Midbrain (tissue), 1 donor: ENCODE measurements around the gene EXOC6B.
A peak's percentile ranks its signal among the peaks of the same experiment; 100 is the strongest.

ENCODE experiments used
- DNase-seq: peaks from one replicate; lab custom pipeline; 2025; lab: John Stamatoyannopoulos, UW

The EXOC6B gene

DNA sequence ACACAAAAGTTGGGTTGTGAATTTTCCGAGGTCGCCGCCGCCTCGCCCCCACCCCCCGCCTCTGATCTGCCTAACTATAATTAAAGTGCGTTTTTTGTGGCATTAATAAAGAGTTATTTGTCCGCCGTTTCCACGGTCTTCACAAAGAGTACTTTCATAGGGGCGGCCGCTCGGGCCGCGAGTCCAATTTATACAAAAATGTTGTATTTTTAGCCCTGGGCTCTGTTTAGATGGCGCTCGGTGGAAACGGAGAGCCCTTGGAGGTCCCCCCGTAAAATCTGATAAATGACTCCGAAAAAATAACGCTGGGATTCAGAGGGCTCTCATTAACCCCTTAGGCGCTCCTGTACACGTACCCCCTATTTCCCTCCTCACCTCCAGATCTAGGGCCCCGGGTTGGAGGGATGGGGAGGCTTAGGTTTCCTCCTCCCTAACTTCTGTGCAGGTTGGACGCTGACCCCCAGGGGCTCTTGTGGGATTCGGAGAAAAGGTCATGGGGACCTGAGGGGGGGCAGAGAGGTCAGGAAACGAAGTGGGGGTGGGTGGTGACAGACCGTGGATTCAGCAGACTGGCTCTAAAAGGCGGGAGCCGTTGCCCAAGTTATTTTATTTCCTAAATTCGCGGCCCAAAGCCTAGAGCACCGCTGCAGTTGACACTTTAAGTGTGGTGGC, 680.0 kb downstream of the EXOC6B start:
- DNase-seq, result peak; percentile 6

DNA sequence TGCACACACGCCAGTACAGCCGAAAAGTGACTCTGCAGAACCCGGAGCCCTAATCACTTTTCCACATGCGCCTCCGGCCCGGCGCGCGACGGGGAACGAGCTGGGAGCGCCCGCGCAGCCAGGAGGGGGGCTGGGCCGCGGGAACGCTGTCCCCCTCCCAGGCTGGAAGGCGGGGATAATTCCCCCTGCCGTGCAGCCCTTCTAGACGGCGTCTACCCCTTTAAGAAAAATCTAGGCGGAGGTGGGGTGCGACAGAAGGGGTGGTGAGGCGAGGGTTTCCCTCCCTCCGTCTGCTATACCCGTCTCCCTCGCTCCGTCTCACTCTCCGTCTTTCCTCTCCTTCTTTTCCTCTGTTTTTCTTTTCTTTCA, 680.6 kb downstream of the EXOC6B start:
- DNase-seq, result no peak

DNA sequence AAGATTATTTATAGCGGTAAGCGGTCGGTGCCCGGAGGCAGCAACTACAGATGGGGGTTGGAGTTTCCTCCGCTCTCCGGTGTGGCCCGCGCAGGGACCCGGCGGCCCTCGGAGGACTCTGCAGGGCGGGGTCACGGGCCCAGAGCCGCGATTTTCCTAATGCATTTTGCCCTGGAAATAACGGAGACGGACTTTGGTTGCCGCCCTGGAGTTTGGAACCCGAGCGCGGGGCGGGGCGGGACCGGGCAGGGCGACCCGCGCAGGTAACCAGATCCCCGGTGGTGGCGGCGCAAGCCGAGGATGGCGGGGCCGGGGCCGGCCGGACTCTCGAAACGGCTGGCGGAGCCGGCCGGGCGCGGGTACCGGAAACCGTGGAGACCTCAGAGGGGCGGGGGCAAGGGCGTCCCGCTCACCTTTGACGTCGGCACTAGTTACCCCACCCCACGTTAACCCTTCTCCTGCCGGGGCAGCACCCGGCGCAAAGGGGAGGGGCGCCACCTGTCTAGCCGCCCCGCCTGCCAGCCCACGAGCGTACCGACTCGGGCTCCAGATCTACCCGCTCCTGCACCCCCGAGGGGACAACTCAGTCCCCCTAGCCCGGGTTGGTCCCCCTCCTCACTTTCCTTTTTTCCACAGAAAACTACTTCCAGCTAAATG, 681.1 kb downstream of the EXOC6B start:
- peak; percentile 4 for DNase-seq

DNA sequence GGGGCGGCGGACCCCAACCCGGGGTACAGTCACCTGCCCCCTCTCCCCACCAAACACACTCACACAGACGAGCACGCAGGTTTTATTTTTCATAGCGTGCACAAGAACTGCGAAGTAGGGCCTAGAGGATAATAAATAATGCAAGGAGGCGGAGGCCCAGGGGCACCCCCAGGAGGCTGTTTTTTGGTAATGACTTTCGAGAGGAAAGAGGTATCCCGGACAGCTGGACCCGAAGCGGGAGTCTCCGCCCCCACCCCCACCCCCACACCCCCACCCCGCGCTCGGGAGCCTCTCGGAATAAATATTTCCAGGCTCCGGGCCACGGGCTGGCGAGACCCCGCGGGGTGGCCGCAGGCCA, 681.6 kb downstream of the EXOC6B start:
- no peak for DNase-seq

DNA sequence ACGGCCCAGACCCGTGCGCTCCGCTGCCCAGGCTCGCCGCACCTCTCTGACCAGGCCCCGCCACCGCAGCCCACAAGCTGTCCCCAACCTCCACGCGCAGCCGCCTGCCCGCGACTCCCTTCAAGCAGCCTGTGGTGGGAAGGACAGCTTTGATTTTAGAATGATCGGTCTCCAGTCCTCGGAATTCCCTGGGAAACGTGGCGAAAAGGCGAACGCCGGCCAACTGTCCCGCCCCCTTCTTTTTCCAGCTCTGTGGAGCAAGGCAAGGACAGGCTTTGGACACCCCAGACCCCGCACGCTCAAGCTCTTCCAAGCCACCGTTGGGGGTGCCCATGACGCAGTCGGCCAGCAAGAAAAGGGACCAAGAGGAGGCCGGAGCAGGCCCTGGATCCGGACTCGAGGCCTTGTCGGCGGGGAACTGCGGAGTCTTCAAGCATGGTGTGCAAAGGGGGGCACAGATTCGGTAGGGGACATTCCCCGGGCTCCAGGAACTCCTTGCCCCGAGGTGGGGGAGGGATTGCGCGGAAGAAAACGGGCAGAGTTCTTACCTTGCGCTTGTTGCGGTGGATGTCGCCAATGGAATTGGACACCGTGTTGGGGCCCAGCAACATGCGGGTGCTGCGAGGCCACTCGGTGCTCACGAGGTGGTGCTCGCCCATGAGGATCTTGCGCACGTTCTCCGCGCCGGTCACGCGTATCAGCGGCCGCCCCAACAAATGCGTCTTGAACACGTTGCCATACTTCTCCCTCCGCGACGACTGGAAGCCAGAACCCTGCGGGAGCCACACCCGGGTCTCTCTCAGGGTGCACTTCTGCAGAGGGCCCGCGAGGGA, 682.2 kb downstream of the EXOC6B start:
- no peak for DNase-seq

DNA sequence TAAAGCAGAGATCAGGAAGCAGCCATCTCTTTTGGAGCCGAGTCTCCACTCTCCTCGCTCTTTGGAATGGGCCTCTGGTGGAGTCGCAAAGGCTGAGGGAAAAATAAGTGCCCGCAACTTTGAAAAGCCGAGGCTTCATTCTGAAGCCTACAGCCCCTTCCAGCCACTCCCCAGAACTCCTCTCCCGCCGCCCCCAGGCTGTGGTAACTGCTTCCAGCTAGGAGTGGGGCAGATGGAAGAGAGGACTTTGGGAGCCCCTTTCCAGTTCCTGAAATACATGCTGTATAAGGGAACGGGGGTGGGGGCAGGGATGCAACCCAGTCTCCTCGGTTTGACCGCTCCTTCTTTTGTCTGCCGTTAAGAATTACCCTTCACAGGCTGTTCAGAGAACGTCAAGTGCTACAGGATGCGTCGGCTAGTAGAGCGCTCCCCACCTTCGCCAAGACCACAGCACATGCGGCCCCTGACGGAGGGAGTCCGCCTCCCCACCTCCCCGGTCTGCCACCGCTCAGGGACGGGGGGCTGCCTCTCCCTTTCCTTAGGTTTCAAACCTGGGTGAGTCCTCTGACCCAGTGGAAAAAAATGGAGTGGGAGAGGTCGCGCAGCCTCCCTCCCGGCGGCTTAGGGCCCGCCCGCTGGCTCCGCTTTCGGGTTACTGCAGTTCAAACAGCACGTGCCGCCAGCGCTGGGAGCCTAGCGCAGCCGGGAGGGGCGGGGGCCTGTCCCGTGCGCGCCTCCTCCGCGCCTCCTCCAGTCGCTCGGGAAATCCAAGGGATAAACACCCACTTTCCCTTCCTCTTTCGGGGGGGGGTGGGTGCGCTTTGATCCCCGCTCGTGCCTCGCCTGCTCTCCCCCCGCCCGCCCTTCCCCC, 683.0 kb downstream of the EXOC6B start:
- peak; percentile 3 for DNase-seq

DNA sequence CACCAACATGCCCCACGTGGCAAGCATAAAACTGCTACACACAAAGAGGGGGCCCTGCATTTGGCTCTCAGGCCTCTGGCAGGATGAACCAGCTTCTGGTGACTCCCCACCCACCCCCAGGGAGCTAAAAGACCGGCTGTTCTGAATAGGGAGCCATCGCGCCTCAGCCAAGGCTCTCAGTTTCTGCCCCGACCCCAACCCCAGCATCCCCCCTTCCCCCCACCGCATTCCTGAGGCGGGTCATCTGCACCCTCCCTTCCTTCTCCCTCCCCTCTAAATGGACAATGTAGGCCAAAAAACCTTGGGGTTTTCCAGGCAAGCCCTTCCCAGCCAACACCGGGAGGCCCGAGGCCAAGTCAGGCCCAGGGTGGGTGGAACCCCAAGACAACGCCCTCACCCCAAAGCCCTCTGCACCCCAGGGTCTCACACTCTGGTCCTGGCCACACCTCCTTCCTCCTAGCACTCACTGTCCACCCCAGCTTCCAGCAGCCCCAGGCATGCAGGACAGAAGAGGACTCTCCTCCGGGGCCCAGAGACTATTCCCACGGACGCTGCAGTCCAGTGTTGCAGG, 683.9 kb downstream of the EXOC6B start:
- DNase-seq, result no peak

DNA sequence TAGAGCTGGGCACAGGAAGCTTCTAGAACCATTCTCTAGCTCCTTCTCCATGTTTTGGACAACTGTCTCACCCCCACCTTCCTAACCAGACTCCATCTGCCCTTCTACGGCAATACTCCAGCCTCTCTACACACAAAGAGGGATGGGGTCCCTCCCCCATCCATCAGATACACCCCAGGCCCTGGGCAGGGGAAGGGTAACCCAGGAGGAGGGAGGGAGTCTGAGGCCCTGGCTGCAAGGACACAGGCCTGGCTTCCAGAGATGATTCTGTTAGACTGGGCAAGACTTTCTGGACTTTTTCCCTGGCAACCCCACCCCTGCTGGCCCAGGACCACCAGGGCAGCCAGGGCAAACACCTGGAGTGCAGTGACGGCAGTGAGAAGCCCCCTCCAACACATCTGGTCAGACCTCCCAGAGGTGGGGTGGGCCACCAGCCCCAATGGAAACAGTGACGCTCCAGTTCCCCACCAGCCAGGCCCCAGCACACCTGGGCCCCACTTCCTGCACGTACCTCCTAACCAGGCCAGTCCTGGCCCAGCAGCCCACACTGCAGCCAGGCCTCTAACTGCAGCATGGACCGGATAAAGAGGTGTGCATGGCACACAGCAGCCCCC, 684.7 kb downstream of the EXOC6B start:
- no peak for DNase-seq

DNA sequence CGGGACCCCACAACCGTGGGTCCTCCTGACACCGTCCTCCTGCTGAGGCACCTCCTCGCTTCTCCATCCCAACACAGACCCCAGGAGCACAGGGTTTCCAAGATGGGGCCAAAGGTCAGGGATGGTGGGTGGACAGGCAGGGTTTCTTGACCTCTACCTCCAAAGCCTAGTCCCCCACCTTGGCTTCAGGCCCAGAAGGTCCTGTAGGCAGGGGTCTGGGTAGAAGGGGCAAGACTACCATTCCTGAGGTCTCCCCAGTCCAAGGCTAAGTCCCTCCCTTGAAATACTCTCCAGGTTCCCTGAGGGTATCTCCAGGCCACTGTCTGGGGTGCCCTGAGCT, 685.2 kb downstream of the EXOC6B start:
- no peak for DNase-seq

DNA sequence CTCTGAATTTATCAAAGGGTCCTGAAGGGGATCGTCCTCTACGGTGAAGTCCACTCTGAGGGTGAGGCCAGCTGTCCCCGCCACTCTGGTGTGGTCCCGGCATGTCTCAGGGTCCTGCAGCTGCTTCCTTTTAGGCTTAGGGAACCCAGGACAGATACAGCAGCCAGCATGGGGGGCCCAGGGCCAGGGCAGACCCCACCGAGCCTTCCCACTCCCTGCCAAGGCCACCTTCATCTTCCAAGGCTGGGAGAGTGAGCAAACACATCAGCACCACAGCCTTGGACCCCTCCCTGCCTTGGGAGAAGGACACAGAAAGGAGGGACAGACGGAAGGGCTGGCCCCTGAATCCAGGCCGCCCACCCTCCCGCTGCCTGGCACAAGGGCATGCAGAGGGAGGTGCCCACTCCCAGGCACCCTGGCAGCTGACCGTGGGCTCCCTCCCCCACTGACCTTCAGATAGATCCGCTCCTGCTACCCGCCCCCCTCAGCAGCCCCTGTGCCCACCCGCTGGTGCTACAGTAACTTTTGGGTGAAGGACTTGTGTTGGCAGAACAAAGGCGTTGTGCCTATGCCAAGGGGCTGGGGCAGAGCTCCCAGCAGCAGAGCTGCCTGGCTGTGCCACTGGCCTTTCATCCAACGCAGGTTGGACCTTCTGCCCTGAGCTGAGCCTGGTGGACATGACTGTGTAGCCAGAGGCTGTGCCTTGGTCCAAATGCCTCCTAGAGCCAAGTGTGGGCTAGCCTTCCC, 685.8 kb downstream of the EXOC6B start:
- DNase-seq, result no peak

DNA sequence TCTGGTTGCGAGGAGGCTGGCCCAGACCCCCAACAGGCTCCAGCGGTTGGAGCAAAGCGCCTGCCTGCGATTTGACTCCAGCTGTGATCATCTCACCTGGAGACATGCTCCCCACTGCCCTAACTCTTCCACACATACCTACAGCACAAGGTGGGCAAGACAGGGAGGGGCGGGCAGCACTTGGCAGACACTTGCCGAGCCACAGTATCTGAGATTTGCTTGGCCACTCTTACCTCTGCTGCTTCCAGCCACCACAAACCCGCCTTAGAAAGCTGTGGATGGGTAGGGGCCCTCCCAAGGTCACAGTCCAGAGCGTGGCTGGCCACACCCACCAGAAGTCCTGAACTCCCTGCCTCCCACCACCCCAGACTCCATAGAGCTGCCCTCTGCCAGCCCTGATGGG, 686.4 kb downstream of the EXOC6B start:
- DNase-seq, result no peak

DNA sequence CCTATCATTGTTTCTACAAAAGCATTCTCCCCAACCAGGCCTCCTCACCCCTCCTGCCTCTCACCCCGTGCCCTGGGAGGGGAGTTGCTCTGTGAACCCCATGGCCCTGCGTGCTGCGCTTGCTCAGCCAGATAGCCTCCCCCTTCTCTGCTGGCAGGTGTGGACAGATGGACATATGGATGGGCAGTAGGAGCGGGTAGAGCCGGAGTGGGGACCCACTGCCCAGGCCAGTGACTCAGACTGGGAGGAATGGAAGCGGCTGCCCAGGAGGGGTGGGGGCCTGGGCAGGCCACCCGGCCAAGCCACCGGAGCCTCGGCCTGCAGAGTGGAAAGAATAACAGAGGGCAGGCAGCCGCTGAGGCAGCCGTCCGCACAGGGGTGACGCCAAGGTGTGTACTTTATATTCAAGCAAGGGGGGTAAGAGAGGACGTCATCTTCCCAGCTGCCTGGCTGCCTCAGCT, 686.9 kb downstream of the EXOC6B start:
- DNase-seq, result no peak

DNA sequence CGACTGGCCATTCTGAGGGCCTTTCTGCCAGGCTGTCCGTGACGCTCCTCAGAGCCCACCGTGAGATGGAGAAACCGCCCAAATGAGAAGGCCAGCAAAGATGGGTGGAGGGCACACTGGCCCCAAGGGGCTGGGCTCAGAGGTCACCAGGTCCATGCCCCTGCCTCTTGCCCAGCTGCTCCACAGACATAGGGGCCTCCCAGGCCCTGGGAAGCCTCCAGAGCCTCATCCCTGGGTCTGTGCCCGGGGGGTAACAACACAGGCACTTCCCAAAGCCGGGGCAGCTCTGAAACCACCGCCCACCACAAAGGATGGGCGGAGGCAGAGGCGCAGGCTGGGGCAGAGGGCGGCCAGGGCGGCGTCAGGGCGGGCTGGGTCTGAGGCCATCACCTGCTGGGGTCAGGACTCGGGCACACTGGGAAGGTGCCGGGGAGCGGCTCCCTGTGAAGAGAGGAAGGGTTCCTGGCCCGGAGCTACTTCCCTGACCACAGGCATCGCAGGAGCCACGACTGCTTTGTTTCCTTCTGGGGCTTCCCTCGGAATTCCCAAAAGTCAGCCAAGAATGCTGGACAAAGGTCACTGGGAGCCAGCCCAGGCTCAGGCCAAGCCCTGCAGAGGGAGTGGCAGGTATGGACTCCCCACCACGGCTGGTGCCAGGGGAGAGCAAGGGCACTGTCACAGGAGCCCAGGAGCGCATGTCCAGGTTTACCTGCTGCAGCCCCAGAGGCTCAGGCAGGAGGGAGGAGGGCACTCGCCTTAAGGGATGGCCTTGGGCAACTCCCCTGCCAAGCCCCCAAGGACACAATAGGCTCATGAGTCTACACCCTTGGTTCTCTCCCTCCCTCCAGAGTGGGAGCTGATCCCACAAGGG, 687.6 kb downstream of the EXOC6B start:
- no peak for DNase-seq

DNA sequence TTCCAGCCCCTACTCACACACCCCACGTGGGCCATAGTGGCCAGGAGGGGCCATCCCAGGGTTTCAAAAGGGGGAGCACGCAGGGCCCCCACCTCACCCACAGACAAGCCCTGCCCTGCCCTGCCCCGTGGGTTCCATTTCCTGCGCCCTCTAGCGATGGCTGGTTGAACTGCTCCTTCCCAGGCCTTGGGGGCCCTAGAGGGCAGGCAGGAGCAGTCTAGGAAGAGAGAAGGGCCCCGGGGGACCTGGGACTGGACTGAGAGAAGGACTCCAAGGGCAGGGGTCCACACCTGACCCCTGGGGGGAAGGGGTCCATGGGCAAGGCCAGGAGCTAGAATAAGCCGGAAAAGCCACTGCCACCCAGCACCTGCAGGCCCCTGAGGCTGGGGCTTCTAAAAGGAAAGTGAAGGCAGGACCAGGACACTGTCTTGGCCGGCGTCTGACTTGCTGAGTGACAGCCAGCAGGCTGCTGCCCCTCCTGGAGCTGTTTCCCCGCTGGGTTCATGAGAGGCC, 688.3 kb downstream of the EXOC6B start:
- peak; percentile 68 for DNase-seq

DNA sequence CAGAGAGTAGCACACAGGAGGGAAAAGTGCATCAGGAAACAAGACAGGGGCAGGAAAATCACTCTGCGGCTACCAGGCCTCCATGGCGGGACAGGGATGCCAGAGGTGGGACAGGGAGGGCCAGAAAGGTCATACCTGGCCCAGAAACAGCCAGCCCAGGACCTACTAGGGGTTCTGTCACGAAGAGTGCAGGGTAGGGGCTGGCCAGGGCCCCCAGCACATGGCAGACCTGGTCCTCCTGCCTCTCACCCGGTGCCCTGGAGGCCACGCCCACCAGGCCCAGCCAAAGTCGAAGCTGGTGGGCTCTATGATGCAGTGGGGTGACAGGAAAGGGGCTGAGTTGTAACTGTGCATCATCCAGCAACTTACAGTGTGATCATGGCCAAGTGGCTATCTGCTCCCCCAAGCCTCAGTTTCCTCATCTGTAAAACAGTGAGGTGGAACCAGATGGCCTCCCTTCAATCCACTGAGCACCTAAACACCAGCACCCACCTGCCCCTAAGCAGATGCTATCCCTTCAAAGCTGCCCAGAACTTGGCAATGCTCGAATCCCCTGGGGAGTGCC, 688.8 kb downstream of the EXOC6B start:
- DNase-seq, result no peak

DNA sequence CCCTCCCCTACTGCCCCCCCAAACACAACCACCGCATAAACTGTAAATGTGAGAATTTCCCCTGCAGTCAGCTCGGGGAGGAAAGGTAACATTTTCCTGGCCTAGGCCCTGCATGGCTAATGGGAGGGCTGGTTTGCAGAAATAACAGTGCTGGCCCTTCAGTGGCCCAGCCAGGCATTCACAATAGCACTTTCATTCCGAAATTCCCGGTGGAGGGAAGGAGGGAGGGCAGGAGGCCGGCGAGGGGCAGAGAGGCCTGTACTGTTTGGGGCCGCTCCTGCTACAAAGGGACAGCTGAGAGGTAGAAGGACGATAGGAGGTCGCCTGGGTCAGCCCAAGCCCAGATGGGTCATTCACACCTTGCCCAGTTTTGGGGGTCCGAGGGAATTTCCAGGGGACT, 689.5 kb downstream of the EXOC6B start:
- DNase-seq, result peak; percentile 19

DNA sequence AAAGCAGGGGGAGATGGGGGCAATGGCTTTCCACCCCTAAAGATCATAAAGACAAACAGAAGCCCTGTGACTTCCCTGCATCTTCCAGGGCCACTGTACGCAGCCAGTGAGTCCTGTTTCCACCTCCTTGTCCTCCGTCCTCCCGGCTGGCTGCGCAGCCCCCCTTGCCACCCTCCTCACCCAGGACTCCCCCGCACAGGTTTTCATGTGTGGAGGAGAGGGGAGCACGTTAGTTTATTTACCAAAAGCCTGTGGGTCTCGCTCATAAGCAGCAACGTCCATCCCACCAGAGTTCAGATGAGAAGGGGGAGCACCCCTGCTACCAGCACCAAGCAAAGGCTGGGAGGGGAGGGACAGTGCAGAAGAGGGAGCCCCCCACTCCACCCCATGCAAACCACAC, 689.9 kb downstream of the EXOC6B start:
- no peak for DNase-seq

DNA sequence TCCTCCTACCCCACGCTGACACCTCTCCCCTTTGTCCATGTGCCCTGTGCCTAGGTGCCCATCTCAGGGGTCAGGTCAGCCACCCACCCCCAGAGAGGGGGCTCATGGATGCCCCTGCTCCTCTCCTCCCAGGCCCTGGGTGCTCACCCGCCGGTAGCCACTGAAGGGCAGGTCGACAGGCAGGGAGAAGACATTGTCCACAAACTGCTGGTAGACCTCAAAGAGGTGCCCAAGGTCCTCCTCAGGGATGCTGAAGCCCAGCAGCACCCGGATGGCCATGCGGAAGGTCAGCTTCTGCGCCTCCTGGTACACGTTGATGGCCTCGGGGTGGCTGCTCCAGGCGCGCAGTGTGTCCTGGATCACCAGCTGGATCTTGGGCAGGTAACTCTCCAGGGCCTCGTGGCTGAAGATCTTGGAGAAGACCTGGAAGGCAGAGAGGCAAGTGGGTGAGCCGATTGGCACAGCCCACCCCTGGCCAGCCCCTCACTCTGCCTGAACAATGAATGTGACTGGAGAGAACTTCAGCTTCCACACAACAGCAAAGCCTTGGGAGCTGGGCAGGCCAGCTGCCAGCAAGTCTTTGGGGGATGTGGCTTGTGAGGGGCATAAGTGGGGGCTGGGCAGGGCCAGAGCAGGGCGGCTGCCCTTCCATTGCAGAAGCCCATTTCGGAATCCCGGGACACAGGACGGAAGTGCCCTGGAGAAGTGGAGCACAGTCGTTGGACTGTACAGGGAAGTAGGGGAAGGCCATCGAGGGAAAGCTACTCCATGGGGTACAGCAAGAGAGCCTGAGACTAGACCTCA, 690.6 kb downstream of the EXOC6B start:
- no peak for DNase-seq
